ENCODE measurements around the gene ENOX1. TPM values are rescaled to one million over a fixed set of nuclear protein-coding genes. Genes with fewer than 3 reads are reported as not detected.

The ENOX1 gene
- total and polyA plus RNA-seq, 2 of the 8 experiments (the other 6 are each of a cell fraction or from before 2014, with no cell fraction given): 0.23 to 0.37 TPM

GRCh38 chr13:43448605-43449336 is 338.0 kb downstream of the ENOX1 start:
- no peak for FAIRE-seq
- H2BK15ac ChIP-seq (ENCODE audit: low read length): no peak overlapping the region
- H4K5ac ChIP-seq (ENCODE audit: insufficient read length, low read depth, low read length): no peak overlapping the region
- ChIA-PET CTCF (ENCODE audit: partially characterized antibody) (interaction anchor here (1.0 to 1.4 kb wide), 3 partner anchors 9 to 13 kb away, joined by 3 to 4 read pairs (median 3); no protein-coding TSS in a partner anchor), POLR2A (ENCODE audit: partially characterized antibody) (no interaction called here)
- no peak overlapping the region for H3K18ac ChIP-seq (ENCODE audit: extremely low read depth, low read length)
- H2AFZ ChIP-seq (ENCODE audit: low read length): no peak overlapping the region
- no peak overlapping the region for H2BK120ac ChIP-seq (replicated peaks; ENCODE audit: low read depth, low read length)
- H3K56ac ChIP-seq (replicated peaks; ENCODE audit: insufficient read length, low read depth, low read length): no peak overlapping the region
- H3K4me3 ChIP-seq (ENCODE audit: extremely low read depth in 1 of 4, insufficient read depth in 2 of 4, low read depth in 3 of 4, low read length in 4 of 4): no peak overlapping the region
- no peaks in the 10 kb centered on the region for H3K79me2 ChIP-seq (ENCODE audit: control insufficient read depth in 1 of 2, insufficient read depth in 2 of 2, low read length in 2 of 2)
- H2BK12ac ChIP-seq (ENCODE audit: low read depth, low read length): no peak overlapping the region
- no peak for DNase-seq (ENCODE audit: low read depth in 1 of 2, low spot score in 2 of 2)
- no peaks in the 10 kb centered on the region for H3K79me1 ChIP-seq (ENCODE audit: low read depth, low read length)
- no peak overlapping the region for H4K91ac ChIP-seq (replicated peaks; ENCODE audit: insufficient read length, low read length)
- no peak overlapping the region for H3K9ac ChIP-seq (replicated peaks in 1 of 4; ENCODE audit: extremely low read depth in 1 of 4, low read depth in 3 of 4, low read length in 3 of 4)
- no peaks in the 10 kb centered on the region for H3K36me3 ChIP-seq (ENCODE audit: control insufficient read depth in 2 of 4, insufficient read depth in 4 of 4, low read length in 3 of 4)
- H3K27me3 ChIP-seq (replicated peaks in 1 of 4; ENCODE audit: control insufficient read depth in 3 of 4, extremely low read depth in 1 of 4, insufficient read depth in 3 of 4, low read length in 3 of 4): no peaks in the 10 kb centered on the region
- WGBS, 2 experiments (ENCODE audit: extremely low coverage in 1 of 2, insufficient coverage in 1 of 2, insufficient read length in 1 of 2, insufficient replicate concordance in 2 of 2, low coverage in 1 of 2, low lambda C conversion rate in 2 of 2, missing lambda C conversion rate in 1 of 2): 88% methylated on average over 10 of the region's 10 CpGs; no CpG with 5 or more reads in 1 of the 2 experiments
- no peak overlapping the region for H3K14ac ChIP-seq (ENCODE audit: insufficient read length)
- no peak overlapping the region for H4K8ac ChIP-seq (ENCODE audit: extremely low read depth, insufficient read depth, low read length)
- no peaks in the 10 kb centered on the region; a peak in 1 of 7 replicates for H3K4me1 ChIP-seq (replicated peaks in 1 of 4; ENCODE audit: control insufficient read depth in 3 of 4, insufficient read depth in 4 of 4, low read length in 3 of 4)
- no peak overlapping the region for H2AK5ac ChIP-seq (ENCODE audit: low read depth, low read length)
- H2BK5ac ChIP-seq (ENCODE audit: low read depth, low read length): no peak overlapping the region
- H3K23ac ChIP-seq (ENCODE audit: insufficient read length): no peak overlapping the region
- no peak overlapping the region for H3K4ac ChIP-seq (replicated peaks; ENCODE audit: insufficient read length, low read depth, low read length)
- H2BK20ac ChIP-seq (ENCODE audit: low read length): no peak overlapping the region
- H3K4me2 ChIP-seq (ENCODE audit: insufficient read depth in 1 of 2, low read depth in 2 of 2, low read length in 2 of 2): no peak overlapping the region
- no peaks in the 10 kb centered on the region for H3K23me2 ChIP-seq (ENCODE audit: low read depth, low read length)
- H4K20me1 ChIP-seq (replicated peaks in 1 of 2; ENCODE audit: control insufficient read depth in 1 of 2, insufficient read depth in 2 of 2, low read length in 2 of 2): no peaks in the 10 kb centered on the region
- no peak overlapping the region for H3K27ac ChIP-seq (ENCODE audit: low read depth, low read length)
- no peaks in the 10 kb centered on the region for H3K9me3 ChIP-seq (ENCODE audit: insufficient read depth in 2 of 2, low read depth in 1 of 2, low read length in 1 of 2)
- TF ChIP-seq SIN3A (conservative IDR thresholded peaks at IDR 0.05 in 1 of 2, IDR thresholded peaks at IDR 0.05 in 1 of 2; ENCODE audit: low read depth in 1 of 2, low read length in 2 of 2): no peak

All from H1 (cell line).